ENCODE results near the gene GHRL. TPM values are rescaled to one million over a fixed set of nuclear protein-coding genes. Genes with fewer than 3 reads are reported as not detected.

GHRL gene, protein sequence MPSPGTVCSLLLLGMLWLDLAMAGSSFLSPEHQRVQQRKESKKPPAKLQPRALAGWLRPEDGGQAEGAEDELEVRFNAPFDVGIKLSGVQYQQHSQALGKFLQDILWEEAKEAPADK
- total RNA-seq = under 0.01 and 0.69 TPM in 2 replicates

DNA sequence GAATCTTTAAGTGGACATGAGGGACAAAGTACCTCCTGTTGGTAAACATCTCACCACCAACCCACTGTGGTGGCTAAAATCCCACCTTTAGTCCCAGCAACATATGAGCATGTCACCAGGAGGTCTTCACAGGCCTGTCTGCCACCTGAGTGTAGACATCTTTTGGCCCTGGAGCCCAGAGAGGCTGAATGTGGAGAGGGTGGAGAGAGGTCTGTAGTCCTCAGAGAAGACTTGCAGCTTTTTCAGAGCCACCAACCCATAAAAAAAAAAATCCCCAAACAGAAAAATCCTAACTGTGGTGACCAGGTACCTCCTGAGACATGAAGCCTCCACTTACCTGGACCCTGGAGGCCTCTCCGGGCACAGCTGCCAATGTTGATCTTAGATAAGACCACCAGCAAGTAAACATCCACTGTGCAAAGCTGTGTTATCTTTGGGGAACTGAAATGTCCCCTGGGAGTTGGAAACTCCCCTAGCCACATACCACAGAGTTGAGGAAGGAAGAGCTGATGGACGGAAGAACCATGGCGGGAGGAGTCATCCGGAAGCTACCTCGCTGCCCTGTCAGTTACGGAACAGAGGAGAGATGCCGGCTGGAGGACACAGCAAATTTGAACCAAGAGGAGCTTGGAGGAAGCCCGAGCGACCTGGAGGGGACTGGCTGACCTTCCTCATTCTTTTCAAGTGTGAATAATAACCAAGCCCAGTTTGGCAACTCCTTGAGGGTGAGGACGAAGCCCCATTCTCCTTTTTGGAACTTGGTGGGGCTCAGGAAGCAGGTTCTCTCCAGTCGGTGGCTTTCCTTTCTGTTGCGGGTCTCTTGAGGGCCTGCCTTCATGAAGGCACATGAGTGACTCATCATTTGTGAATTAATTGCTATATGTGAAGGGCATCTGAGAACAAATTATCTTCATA, at the start of gene GHRL:
GHRL (minus strand) TSS at position 443 of the 915 bp plus-strand sequence. CDS start 2,767 bp downstream, outside the sequence.

DNA sequence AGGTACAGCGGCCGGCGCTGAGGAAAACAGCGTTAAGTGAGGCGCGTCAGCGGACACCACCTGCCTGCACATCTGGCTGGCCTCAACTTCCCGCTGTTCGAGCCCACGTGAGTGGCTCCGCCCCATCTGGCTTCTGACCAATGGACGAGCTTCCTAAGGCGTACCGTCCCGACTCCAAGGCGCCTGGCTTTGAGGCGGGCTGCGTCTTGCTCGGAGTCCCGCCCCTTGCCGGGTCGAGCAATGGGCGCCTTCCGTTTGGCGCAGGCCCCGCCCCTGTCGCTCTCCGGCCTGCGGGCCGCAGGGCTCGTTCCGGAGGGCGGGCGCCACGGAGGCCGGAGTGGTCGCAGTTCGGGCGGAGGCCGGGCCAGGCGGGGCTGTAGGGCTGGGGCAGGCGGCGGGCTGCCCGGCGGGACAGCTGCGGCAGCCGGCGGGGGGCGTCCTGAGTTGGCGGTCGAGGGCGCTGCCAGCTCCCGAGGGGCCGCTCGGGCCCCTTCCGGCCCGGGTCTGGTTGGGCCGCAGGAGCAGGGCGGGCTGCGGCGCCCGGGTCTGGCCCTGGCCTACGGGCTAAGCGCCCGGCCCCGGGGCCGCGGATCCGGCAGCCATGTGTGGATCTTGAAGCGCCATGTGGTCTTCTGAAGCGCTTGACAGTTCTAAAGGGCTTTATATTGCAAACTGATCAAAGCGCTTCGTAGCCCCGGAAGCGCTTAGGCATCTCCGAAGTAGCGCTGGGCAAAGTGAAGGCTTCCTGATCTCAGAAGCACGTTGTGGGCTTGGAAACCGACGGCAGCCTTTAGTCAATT, 44.4 kb downstream of the GHRL start, which contains the start of gene TATDN2:
TATDN2 (plus strand) TSS at position 276 of the 800 bp plus-strand sequence. CDS start 742 bp downstream, outside the sequence.

Other genes starting within 250 kb of the GHRL start
- not detected in 2 replicates for gene FANCD2OS, start 184.7 kb downstream of the GHRL start, total RNA-seq
- 77.4 and 98.4 TPM in 2 replicates for gene BRK1, start 177.3 kb downstream of the GHRL start, total RNA-seq
- gene VHL, start 151.2 kb downstream of the GHRL start, total RNA-seq = 28.8 and 52.7 TPM in 2 replicates
- 22.5 and 44.3 TPM in 2 replicates for gene IRAK2, start 128.0 kb downstream of the GHRL start, total RNA-seq
- 9.9 and 10.9 TPM in 2 replicates for gene TATDN2, start 44.5 kb downstream of the GHRL start, total RNA-seq
- 237 and 300 TPM in 2 replicates for gene SEC13, start 28.2 kb upstream of the GHRL start, total RNA-seq
- not detected in 2 replicates for gene ATP2B2, start 212.6 kb upstream of the GHRL start, total RNA-seq